GM10847 (cell line): Measurements from ENCODE around the gene CACNA2D3.

Experiments used
- POLR2A ChIP-seq: IDR thresholded peaks from 2 replicates; pipeline ENCODE4 v1.6.1; 2011; ENCODE audit not compliant: insufficient read length; ENCODE audit errors: extremely low read depth

CACNA2D3 gene

GRCh38 chr3:54366007-54366750 lies 243.8 kb downstream of the CACNA2D3 start:
- no peak for TF ChIP-seq POLR2A

GRCh38 chr3:54366839-54367238 lies 244.5 kb downstream of the CACNA2D3 start:
- no peak for TF ChIP-seq POLR2A

GRCh38 chr3:54372232-54372631 lies 249.9 kb downstream of the CACNA2D3 start:
- TF ChIP-seq POLR2A: no peak

DNA sequence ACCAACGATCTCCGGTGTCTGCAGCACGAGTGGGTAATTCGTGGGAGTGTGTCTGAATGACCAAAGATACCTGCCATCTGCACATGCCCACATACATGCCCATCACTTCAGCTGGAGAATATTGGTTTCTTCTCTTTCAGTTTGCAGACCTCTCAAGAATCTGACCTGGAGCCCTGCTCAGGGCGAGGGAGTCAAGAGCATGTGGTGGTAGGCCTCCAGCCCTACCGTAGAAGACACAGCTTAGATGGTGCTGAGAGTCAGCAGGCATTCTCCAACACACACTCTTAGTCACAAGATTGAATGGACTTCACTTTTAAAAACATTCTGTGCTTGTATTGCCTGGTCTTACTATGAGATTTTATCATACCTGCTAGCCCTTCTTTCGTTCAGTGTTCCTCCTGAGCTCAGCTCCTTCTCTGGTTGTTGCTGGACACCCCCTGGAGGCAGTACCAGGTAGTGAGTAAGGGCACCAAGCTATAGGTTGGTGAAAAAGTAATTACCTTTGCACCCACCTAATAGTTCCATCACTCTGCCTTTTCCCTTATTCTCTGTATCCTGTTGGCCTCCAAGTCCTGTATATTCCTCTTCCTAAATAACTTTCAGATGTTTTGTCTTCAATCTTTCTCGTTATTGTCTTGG lies 252.0 kb downstream of the CACNA2D3 start:
- TF ChIP-seq POLR2A: no peak

DNA sequence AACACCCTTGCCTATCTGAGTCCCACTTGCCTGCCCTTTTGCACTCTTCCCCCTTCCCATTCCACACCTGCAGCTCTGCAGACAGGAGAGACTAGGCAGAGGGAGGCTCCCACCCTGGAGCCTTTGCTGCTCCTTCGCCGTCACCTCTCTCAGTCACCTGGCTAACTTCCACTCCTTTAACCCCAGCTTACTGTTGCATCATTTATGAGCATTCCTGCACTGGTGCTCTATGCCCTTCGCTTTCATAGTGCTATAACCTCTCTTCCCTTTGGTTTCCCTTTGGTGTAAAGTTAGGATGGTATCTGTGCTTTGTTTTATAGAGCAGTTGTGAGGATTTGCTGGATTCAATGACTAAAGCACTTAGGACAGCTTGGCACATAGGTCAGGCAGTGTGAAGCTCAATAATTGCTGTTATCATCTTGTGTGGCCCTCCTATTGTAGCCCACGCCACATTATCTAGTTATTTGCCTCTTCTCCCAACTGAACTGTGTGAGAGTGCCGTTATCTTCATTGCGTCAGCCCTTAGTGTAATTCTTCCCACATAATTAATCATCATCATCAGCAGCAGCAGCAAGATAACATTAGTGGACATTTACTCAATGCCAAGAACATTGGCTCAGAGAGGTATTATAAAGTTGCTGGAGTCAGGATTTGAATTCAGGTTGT lies 253.9 kb downstream of the CACNA2D3 start:
- no peak for TF ChIP-seq POLR2A

GRCh38 chr3:54376939-54377578 lies 254.7 kb downstream of the CACNA2D3 start:
- TF ChIP-seq POLR2A: no peak

DNA sequence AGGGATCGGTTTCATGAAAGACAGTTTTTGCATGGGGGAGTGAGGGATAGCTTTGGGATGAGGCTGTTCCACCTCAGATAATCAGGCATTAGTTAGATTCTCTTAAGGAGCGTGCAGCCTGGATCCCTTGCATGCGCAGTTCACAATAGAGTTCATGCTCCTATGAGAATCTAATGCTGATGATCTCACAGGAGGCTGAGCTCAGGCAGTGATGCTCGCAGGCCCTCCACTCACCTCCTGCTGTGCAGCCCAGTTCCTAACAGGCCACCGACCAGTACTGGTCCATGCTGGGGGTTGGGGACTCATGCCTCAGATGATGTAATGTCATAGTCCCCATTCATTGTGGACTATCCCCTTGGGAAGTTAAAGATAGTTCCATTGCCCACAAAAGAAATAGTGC lies 255.8 kb downstream of the CACNA2D3 start:
- no peak for TF ChIP-seq POLR2A

DNA sequence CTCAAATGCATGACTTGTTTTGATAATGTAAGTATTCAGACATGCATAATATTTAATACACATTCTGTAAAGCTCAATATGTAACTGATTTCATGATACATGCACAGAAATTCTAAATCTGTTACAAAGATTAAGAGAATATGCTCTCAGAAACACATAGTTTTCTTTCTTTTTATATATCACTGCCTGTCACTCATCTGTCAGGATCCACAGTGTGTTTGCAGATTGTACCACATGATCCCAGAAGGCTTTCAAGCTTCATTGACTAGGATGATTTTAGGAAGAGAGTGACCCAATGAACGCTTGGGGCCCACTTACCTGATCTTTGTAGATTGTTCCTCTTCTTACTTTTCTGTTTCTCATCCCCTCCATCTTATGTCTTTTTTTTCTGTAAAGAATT lies 261.9 kb downstream of the CACNA2D3 start:
- TF ChIP-seq POLR2A: no peak

GRCh38 chr3:54390582-54390981 lies 268.2 kb downstream of the CACNA2D3 start:
- no peak for TF ChIP-seq POLR2A

DNA sequence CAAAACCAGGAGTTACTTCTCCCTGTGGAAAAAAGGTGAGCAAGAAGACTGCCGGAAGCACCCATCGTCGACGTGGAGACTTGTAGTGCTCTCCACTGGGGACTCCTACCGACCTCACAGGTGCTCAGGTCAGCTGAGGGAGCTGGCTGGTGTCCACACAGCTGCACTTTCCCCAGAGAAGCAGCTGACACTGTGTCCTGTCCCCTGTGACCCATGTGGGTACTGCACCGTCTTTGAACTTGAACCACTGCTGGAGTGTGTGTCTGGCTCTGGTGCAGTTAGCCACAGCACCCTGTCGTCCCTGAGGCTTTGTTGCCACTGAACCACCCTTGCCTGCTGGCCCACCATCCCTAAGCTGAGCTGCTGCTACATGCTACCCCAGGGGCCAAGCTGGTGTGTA lies 270.8 kb downstream of the CACNA2D3 start:
- TF ChIP-seq POLR2A: no peak

- no peak for TF ChIP-seq POLR2A
Observed at GRCh38 chr3:54408328-54408727, 286.0 kb downstream of the CACNA2D3 start.

DNA sequence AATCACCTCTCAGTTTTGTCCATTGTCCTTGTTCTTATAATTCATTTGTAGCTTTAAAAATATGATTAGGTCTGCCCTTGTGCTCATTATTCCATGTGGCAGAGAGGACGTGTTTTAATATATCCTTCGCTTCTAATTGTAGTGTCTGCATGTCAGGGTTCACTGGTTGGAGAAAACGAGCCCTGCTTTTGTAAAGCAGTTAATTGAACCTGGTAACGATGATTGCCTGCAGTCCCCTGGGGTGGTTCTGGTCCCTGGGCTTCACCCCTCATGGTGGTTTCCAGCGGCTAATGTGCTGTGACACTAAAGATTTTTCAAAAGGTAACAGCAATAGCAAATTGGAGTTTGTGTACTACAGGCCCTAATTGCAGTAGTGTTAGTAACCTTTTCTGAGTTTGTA lies 299.6 kb downstream of the CACNA2D3 start:
- TF ChIP-seq POLR2A: no peak

GRCh38 chr3:54424292-54424691 lies 301.9 kb downstream of the CACNA2D3 start:
- no peak for TF ChIP-seq POLR2A

- no peak for TF ChIP-seq POLR2A
Observed at GRCh38 chr3:54426381-54426780, 304.0 kb downstream of the CACNA2D3 start.

- TF ChIP-seq POLR2A: no peak
Observed at GRCh38 chr3:54427501-54427900, 305.1 kb downstream of the CACNA2D3 start.
